GM21526 (cell line): ENCODE data around the gene ACADL.

Experiments
- ATAC-seq: cut with Tn5 transposase; IDR thresholded peaks from one replicate; pipeline ENCODE4 v1.9.1; 2021; ENCODE audit warnings: moderate library complexity; ENCODE audit not compliant: unreplicated experiment, low FRiP score

The ACADL gene

DNA sequence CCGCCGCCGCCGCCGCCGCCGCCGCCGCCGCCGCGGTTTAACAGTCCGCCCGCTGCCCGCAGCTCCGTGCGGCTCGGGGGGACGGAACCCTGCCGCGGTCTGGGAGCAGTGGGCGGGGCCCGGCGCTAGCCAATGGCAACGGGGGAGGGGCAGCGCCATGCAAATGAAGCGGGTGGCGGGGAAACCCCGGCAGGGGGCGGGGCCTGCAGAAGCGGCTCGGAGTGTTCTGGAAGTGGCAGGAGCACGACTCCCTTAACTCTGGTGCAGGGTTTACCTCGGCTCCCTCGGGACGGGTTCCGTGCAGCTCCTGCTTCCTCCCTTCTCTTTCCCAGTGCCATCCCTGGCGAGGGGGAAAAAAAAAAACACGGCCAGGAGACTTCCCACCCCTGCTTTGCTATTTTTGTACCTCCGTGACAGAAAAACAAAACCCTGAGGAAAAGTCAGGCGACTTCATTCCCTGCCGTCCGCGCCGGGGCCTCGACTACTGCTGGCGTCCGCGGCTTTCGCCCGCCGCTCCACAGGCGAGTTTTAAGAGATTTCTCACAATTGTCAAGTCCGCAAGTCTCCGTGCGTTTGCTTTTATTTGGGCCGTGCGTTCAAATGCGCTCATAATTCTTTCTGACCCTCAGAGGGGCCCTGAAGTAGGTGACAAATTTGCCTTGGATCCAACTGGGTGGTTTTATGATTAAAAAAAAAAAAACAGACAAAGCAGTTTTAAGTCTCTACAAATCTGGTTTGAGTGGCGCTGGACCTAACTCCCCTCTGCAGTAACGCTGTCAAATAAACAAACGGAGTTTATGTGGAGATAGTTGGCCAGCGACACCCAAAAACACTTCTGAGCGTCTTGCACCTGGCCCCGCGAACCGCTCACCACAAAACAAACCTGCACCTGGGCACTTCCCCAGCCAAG is 53.7 kb downstream of the ACADL start, which contains the start of gene KANSL1L:
KANSL1L (minus strand) TSS at position 101 of the 910 bp plus-strand sequence. CDS start 16,827 bp downstream, outside the sequence.
- peak; percentile 77 for ATAC-seq

- ATAC-seq = peak; percentile 70
Measured at GRCh38 chr2:210170446-210171303, 54.6 kb downstream of the ACADL start.

GRCh38 chr2:210170196-210170445 is 55.1 kb downstream of the ACADL start:
- ATAC-seq = no peak

GRCh38 chr2:210169516-210170195 is 55.6 kb downstream of the ACADL start:
- ATAC-seq = peak; percentile 28

DNA sequence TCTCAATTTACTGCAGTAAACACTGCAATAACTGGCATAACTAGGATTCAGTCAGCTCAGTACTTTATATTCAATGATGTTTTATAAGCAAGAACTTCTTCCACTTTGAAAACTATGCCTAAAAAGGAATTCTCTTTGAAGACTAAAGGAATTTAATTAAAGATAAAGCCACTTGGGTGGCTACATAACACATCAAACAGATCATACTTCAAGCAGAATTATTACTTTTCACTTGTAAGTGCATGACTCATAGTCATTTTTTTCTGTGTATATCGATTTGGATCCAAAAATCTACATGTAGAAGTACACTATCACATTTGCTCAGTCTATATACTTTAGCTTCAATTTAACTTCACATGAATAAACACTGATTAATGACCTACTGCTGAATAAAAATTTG is 58.0 kb downstream of the ACADL start:
- ATAC-seq = no peak

DNA sequence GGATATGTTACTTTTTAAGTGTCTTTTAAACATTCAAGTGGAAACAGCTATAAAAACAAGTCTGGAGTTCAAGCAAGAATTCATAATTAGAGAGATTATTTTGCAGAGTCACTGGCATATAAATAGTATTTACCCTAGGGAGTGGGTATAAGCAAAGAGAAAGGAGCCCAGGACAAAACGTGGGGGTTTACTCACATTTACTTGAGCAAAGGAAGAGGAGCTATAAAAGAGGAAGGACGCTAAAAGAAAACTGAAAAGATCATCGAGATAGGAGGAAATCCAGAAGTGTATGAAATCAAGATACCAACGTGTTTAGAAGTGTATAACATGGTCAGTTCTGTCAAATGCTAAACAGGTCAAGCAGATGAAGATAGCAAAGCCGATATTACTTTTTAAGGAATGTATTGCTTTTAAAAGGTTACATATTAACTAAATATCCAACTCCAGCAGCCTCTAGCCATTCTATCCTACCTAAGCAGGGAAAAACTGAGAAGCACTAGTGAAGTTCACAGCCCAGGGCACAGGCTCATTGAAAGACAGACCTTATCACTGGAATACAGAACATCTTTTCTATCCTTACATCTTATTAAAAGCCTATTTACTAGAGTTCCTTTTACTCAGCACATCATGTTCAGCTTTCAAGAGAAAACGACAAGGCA is 62.7 kb downstream of the ACADL start:
- no peak for ATAC-seq

- no peak for ATAC-seq
Measured at GRCh38 chr2:210159059-210159458, 66.2 kb downstream of the ACADL start.

GRCh38 chr2:210158236-210158635 is 67.0 kb downstream of the ACADL start:
- ATAC-seq = no peak

GRCh38 chr2:210157526-210157925 is 67.7 kb downstream of the ACADL start:
- no peak for ATAC-seq

DNA sequence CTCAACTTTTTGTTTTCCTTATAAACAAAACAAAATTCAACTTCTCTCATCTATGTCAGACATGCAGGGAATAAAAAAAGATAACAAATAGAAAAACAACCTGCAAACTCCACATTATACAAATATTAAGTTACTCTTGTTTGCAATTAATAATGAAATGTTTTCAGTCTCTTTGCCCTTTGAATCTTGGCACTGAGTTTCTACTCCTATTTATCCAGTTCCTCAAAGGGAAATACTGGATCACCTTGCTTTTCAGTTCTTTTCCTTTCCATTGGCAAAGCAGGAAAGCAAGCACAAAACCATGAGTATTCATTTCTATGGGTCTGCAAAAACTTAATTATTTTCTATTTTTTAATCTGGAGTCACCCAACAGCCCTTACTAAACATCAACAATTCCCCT is 77.6 kb downstream of the ACADL start:
- no peak for ATAC-seq
